KMS-11 (cell line): ENCODE results near the gene L1TD1.

ENCODE experiments used
- H2AFZ ChIP-seq: fragments of 200-600 bp; sonication (generic); 2 replicates; pipeline ENCODE4 v1.6.1; 2016; ENCODE audit warnings: antibody characterized with exemption, mixed run types, low read depth
- H3K27ac ChIP-seq: fragments of 200-600 bp; sonication (generic); 2 replicates; pipeline ENCODE4 v1.6.1; 2016; ENCODE audit warnings: mild to moderate bottlenecking, mixed run types
- H3K27me3 ChIP-seq: fragments of 200-600 bp; sonication (generic); 2 replicates; pipeline ENCODE4 v1.6.1; 2017; ENCODE audit warnings: mild to moderate bottlenecking, low read depth, mixed run types, moderate library complexity; ENCODE audit not compliant: insufficient read depth
- H3K36me3 ChIP-seq: fragments of 200-600 bp; sonication (generic); 2 replicates; pipeline ENCODE4 v1.6.1; 2017; ENCODE audit warnings: mild to moderate bottlenecking, mixed run types; ENCODE audit not compliant: insufficient read depth
- H3K4me1 ChIP-seq: fragments of 200-600 bp; sonication (generic); 2 replicates; pipeline ENCODE4 v1.6.1; 2016; ENCODE audit warnings: mild to moderate bottlenecking, low read depth, mixed run types; ENCODE audit not compliant: poor library complexity, severe bottlenecking
- H3K4me2 ChIP-seq: fragments of 200-600 bp; sonication (generic); 2 replicates; pipeline ENCODE4 v1.7.0; 2016; ENCODE audit warnings: mild to moderate bottlenecking, mixed run types
- H3K4me3 ChIP-seq: fragments of 200-600 bp; sonication (generic); IDR thresholded peaks from 2 replicates; pipeline ENCODE4 v1.6.1; 2017; ENCODE audit warnings: low read depth, low read length, mixed read lengths; ENCODE audit not compliant: insufficient read depth
- H3K79me2 ChIP-seq: fragments of 200-600 bp; sonication (generic); 2 replicates; pipeline ENCODE4 v1.6.1; 2016; ENCODE audit warnings: low read depth, mixed run types; ENCODE audit not compliant: insufficient read depth
- H3K9ac ChIP-seq: fragments of 200-600 bp; sonication (generic); 2 replicates; pipeline ENCODE4 v1.6.1; 2016; ENCODE audit warnings: mild to moderate bottlenecking, mixed run types
- H4K20me1 ChIP-seq: fragments of 200-600 bp; sonication (generic); 2 replicates; pipeline ENCODE4 v1.6.1; 2016; ENCODE audit warnings: mild to moderate bottlenecking, mixed run types; ENCODE audit not compliant: insufficient read depth
- CTCF ChIP-seq: fragments of 200-600 bp; sonication (generic); conservative IDR thresholded peaks from 2 replicates; pipeline ENCODE4 v1.6.1; 2017; ENCODE audit warnings: low read depth, mild to moderate bottlenecking, antibody characterized with exemption, low read length, moderate library complexity, mixed read lengths

Gene L1TD1

DNA sequence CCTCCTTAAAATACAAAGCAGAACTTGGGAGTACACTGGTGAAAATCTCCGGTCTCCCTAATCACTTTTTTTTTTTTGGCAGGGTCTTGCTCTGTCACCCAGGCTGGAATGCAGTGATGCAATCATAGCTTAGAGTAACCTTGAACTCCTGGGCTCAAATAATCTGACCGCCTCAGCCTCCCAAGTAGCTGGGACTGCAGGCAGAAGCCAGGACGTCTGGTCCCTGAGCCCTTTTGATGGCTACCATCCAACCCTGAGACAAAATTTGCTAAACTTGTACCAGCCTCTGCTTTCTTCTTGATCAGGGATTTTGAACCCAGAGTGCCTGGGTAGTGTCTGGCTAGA, 4.1 kb downstream of the L1TD1 start:
- H3K4me1 ChIP-seq: no peaks in the 10 kb centered on the region
- no peaks in the 10 kb centered on the region for H3K36me3 ChIP-seq
- H2AFZ ChIP-seq: no peak overlapping the region
- H3K27ac ChIP-seq: no peak overlapping the region
- no peak overlapping the region for H3K4me3 ChIP-seq
- H3K4me2 ChIP-seq: no peak overlapping the region
- H3K79me2 ChIP-seq: no peaks in the 10 kb centered on the region
- no peaks in the 10 kb centered on the region for H3K27me3 ChIP-seq
- no peak overlapping the region for H3K9ac ChIP-seq
- H4K20me1 ChIP-seq: no peaks in the 10 kb centered on the region
- no peak for TF ChIP-seq CTCF

GRCh38 chr1:62207187-62207586, 12.5 kb downstream of the L1TD1 start:
- Histone ChIP-seq H3K27ac (no peak overlapping the region), H3K4me3 (no peak overlapping the region), H3K4me2 (no peak overlapping the region), H2AFZ (no peak overlapping the region), H3K27me3 (no peaks in the 10 kb centered on the region), H4K20me1 (no peaks in the 10 kb centered on the region), H3K9ac (no peak overlapping the region), H3K36me3 (no peaks in the 10 kb centered on the region), H3K4me1 (no peaks in the 10 kb centered on the region), H3K79me2 (no peaks in the 10 kb centered on the region)
- TF ChIP-seq CTCF: no peak

- TF ChIP-seq CTCF: no peak
- no peaks in the 10 kb centered on the region for H3K27me3 ChIP-seq
- H3K36me3 ChIP-seq: no peaks in the 10 kb centered on the region
- no peaks in the 10 kb centered on the region for H3K79me2 ChIP-seq
- H3K4me3 ChIP-seq: no peak overlapping the region
- no peak overlapping the region for H2AFZ ChIP-seq
- no peak overlapping the region for H3K9ac ChIP-seq
- no peak overlapping the region for H3K4me2 ChIP-seq
- H3K27ac ChIP-seq: no peak overlapping the region
- no peaks in the 10 kb centered on the region for H4K20me1 ChIP-seq
- no peaks in the 10 kb centered on the region for H3K4me1 ChIP-seq
These were observed 13.4 kb downstream of the L1TD1 start for GRCh38 chr1:62208087-62208486.

GRCh38 chr1:62208970-62209369, 14.3 kb downstream of the L1TD1 start:
- no peaks in the 10 kb centered on the region for H3K79me2 ChIP-seq
- no peaks in the 10 kb centered on the region for H3K36me3 ChIP-seq
- H2AFZ ChIP-seq: no peak overlapping the region
- H3K4me2 ChIP-seq: no peak overlapping the region
- H4K20me1 ChIP-seq: no peaks in the 10 kb centered on the region
- H3K4me3 ChIP-seq: no peak overlapping the region
- no peak overlapping the region for H3K9ac ChIP-seq
- no peaks in the 10 kb centered on the region for H3K27me3 ChIP-seq
- TF ChIP-seq CTCF: no peak
- no peak overlapping the region for H3K27ac ChIP-seq
- H3K4me1 ChIP-seq: no peaks in the 10 kb centered on the region
